Naive thymus-derived CD8-positive, alpha-beta T cell (primary cell): Measurements from ENCODE around the gene SLC16A2. TPM values are rescaled to one million over a fixed set of nuclear protein-coding genes. Genes with fewer than 3 reads are reported as not detected.
A peak's percentile ranks its signal among the peaks of the same experiment; 100 is the strongest.
"Not testable (repeated sequence)": the region's sequence is repeated elsewhere in the genome, so short reads cannot be mapped to it uniquely, and the experiment has no call there.

Experiments used
- ATAC-seq, 2 donors: fragments of 150-1000 bp; cut with Tn5 transposase in 1 of 2; sonication (Bioruptor Pico), chemical (Tn5 transposase) in 1 of 2; 1 replicate in 1 of 2; 2 replicates in 1 of 2; pipeline ENCODE4 v1.10.0; 2021; ENCODE audit warnings: mild to moderate bottlenecking in 2 of 2, moderate library complexity in 2 of 2
- POLR2A ChIA-PET: fragments of 350-600 bp; sonication (Branson Sonifier 250); formaldehyde crosslinking; loops from one replicate; lab custom pipeline; 2021; ENCODE audit warnings: antibody characterized with exemption; lab: Charles Lee
- DNase-seq, 10 donors: peaks; one replicate each; pipeline versions ENCODE4 v3.0.0 to v3.0.0-alpha.2; 2020 to 2022
- H3K27ac Mint-ChIP-seq, 10 donors: one replicate each; pipeline ENCODE4 v1.8.0; 2020 to 2022; ENCODE audit warnings: mild to moderate bottlenecking in 10 of 10, mixed read lengths in 10 of 10, moderate library complexity in 4 of 10, inconsistent platforms in 1 of 10
- H3K27me3 Mint-ChIP-seq, 5 donors: one replicate each; pipeline ENCODE4 v1.8.0; 2021 to 2022; ENCODE audit warnings: mixed read lengths in 5 of 5
- H3K36me3 Mint-ChIP-seq, 3 donors: one replicate each; pipeline ENCODE4 v1.8.0; 2020 to 2022; ENCODE audit warnings: mixed read lengths in 3 of 3, mild to moderate bottlenecking in 2 of 3, inconsistent platforms in 1 of 3
- H3K4me1 Mint-ChIP-seq, 4 donors: one replicate each; pipeline ENCODE4 v1.8.0; 2021 to 2022; ENCODE audit warnings: mixed read lengths in 4 of 4
- H3K4me3 Mint-ChIP-seq, 10 donors: one replicate each; pipeline ENCODE4 v1.8.0; 2020 to 2022; ENCODE audit warnings: mild to moderate bottlenecking in 10 of 10, mixed read lengths in 10 of 10, moderate library complexity in 6 of 10, inconsistent platforms in 1 of 10
- H3K9me3 Mint-ChIP-seq, 9 donors: one replicate each; pipeline ENCODE4 v1.8.0; 2020 to 2022; ENCODE audit warnings: mixed read lengths in 9 of 9, mild to moderate bottlenecking in 3 of 9, inconsistent platforms in 1 of 9, moderate library complexity in 1 of 9
- polyA plus RNA-seq, 3 donors: library from polyadenylated mRNA; unstranded; fragments of 300-500 nt; fragmentation: Illumina TruSeq; gene quantifications; one replicate each; pipeline ENCODE4 v1.2.3, GENCODE V29; 2021
- total RNA-seq, 8 experiments: library from RNA in 2 of 8; stranded (reverse) in 2 of 8; gene quantifications; one replicate each; pipeline ENCODE4 v1.2.3 and lab custom pipeline; 2021 to 2026

Gene SLC16A2
- total and polyA plus RNA-seq, 5 experiments from 2014 or later: 0.37 to 0.66 (median 0.56) TPM

GRCh38 chrX:74449322-74449936, 28.1 kb downstream of the SLC16A2 start:
- Mint-ChIP-seq H3K4me1 (peaks cover 0 to 10% (median 9%) of the 10 kb centered on the region in 4 donors), H3K9me3 (no peaks in the 10 kb centered on the region), H3K27me3 (peaks cover 0 to 5% (median 0%) of the 10 kb centered on the region in 5 donors), H3K4me3 (no peak overlapping the region), H3K27ac (peak overlapping the region in 1 of 10 donors; percentile 1), H3K36me3 (no peaks in the 10 kb centered on the region)
- DNase-seq: peak; percentile 1 to 68 (median 23)
- peak; percentile 53 to 57 for ATAC-seq
- POLR2A ChIA-PET: no interaction called here

DNA sequence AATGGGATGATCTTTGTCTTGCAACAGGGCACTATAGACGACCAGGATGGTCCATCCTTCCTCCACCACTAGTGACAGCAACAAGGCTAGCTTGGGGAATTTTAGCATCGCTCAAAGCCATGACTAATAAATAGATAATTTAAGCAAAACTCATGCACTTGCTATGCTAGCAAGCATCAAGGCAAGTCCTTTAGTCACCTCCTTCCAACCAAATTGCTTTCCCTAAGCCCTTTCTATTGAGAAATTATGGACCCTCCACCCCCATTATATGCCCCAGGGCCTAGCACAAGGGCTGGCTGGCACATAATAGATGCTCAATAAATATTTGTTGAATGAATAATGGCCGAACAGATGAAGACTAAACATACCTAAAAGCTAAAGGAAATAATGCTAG, 28.6 kb downstream of the SLC16A2 start:
- DNase-seq (no peak), ATAC-seq (no peak)
- Mint-ChIP-seq H3K9me3 (no peaks in the 10 kb centered on the region), H3K27ac (peak overlapping the region in 1 of 10 donors; percentile 1), H3K4me1 (peaks cover 0 to 10% (median 9%) of the 10 kb centered on the region in 4 donors), H3K36me3 (no peaks in the 10 kb centered on the region), H3K4me3 (no peak overlapping the region), H3K27me3 (peaks cover 0 to 1% (median 0%) of the 10 kb centered on the region in 5 donors)
- POLR2A ChIA-PET: no interaction called here

DNA sequence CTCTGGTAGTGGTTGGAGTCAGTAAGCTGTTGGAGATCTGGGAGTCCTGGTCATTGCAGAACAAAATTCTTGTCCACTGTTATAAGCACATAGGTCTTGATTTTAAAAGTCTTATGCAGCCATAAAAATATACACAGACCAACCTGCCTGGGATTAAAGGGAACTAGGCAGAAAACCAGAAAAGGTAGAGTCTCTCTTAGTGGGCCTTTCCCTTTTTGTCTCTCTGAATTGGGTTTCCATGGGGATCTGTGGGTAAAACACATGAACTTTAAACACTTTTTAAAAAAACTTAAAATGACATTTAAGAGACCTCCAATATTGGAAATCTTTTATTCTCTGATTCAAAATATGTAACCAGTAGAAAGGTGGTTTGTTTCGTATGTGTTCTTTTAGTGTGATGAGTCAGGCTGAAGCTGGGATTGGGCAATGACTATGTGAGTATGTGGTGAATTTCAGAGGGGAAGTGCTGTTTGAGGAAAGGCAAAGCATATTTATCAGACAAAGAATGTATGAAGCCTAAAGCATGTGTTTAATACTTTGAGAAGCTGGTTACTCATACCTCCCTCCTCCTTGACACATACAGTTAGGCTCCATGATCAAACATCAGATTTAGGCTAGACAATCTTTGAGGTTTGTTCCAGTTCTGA, 29.6 kb downstream of the SLC16A2 start:
- POLR2A ChIA-PET: no interaction called here
- Mint-ChIP-seq H3K4me3 (no peak overlapping the region), H3K27me3 (no peaks in the 10 kb centered on the region), H3K4me1 (peaks cover 0 to 10% (median 9%) of the 10 kb centered on the region in 4 donors), H3K9me3 (no peaks in the 10 kb centered on the region), H3K27ac (no peak overlapping the region), H3K36me3 (no peaks in the 10 kb centered on the region)
- DNase-seq: no peak
- ATAC-seq: no peak

- DNase-seq (no peak), ATAC-seq (no peak)
- Mint-ChIP-seq H3K27me3 (no peaks in the 10 kb centered on the region), H3K27ac (no peak overlapping the region), H3K4me1 (peaks cover 0 to 10% (median 9%) of the 10 kb centered on the region in 4 donors), H3K36me3 (no peaks in the 10 kb centered on the region), H3K9me3 (no peaks in the 10 kb centered on the region), H3K4me3 (no peak overlapping the region)
- POLR2A ChIA-PET: no interaction called here
These were observed 30.3 kb downstream of the SLC16A2 start for GRCh38 chrX:74451450-74452198.

DNA sequence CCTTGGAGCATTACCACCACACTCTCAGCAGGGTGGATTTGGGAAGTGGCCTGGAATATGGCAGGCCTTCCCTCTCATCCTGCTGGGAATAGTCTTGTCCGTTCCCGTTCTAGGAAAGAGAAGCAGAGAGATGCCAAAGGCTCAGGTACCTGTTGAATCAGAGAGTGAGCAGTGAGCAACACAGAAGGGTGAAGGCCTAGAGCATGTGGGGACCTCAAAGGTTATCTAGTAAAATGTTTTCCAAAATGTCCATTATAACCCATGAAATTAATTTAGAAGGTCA, 30.8 kb downstream of the SLC16A2 start:
- ATAC-seq (no peak), DNase-seq (no peak)
- POLR2A ChIA-PET: no interaction called here
- H3K4me3 Mint-ChIP-seq: no peak overlapping the region
- H3K4me1 Mint-ChIP-seq: peaks cover 0 to 10% (median 9%) of the 10 kb centered on the region in 4 donors
- no peak overlapping the region for H3K27ac Mint-ChIP-seq
- no peaks in the 10 kb centered on the region for H3K9me3 Mint-ChIP-seq
- no peaks in the 10 kb centered on the region for H3K36me3 Mint-ChIP-seq
- H3K27me3 Mint-ChIP-seq: no peaks in the 10 kb centered on the region

DNA sequence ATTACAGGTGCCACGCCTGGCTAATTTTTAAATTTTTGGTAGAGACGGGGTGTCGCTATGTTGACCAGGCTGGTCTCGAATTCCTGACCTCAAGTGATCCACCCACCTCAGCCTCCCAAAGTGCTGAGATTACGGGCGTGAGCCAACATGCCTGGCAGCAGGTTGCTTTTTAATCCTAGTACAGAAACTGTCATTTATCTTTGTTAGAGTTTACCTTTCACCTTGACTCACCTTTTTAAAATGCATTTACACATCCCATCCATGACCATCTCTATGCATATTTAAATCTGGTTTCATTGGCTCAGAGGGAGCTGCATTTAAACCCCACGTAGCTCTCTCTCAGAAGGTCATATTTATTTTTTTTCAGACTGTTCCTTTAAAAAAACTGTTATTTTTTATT, 31.9 kb downstream of the SLC16A2 start:
- Mint-ChIP-seq H3K27ac (no peak overlapping the region), H3K4me3 (no peak overlapping the region), H3K9me3 (no peaks in the 10 kb centered on the region), H3K27me3 (no peaks in the 10 kb centered on the region), H3K36me3 (no peaks in the 10 kb centered on the region), H3K4me1 (peaks cover 0 to 10% (median 9%) of the 10 kb centered on the region in 4 donors)
- DNase-seq (no peak), ATAC-seq (no peak)
- POLR2A ChIA-PET: no interaction called here

DNA sequence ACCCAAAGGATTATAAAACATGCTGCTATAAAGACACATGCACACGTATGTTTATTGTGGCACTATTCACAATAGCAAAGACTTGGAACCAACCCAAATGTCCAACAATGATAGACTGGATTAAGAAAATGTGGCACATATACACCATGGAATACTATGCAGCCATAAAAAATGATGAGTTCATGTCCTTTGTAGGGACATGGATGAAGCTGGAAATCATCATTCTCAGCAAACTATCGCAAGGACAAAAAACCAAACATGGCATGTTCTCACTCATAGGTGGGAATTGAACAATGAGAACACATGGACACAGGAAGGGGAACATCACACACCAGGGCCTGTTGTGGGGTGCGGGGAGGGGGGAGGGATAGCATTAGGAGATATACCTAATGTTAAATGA, 32.9 kb downstream of the SLC16A2 start:
- not testable (repeated sequence) for H3K4me3 Mint-ChIP-seq, ATAC-seq

GRCh38 chrX:74458736-74459135, 37.4 kb downstream of the SLC16A2 start:
- Mint-ChIP-seq H3K27ac (no peak overlapping the region), H3K4me1 (no peaks in the 10 kb centered on the region)
- ATAC-seq: no peak

More for the DNA sequence above, 32.9 kb downstream of the SLC16A2 start:
- POLR2A ChIA-PET, DNase-seq, H3K27ac Mint-ChIP-seq, H3K36me3 Mint-ChIP-seq, H3K4me1 Mint-ChIP-seq, H3K9me3 Mint-ChIP-seq, H3K27me3 Mint-ChIP-seq: not testable (repeated sequence)

DNA sequence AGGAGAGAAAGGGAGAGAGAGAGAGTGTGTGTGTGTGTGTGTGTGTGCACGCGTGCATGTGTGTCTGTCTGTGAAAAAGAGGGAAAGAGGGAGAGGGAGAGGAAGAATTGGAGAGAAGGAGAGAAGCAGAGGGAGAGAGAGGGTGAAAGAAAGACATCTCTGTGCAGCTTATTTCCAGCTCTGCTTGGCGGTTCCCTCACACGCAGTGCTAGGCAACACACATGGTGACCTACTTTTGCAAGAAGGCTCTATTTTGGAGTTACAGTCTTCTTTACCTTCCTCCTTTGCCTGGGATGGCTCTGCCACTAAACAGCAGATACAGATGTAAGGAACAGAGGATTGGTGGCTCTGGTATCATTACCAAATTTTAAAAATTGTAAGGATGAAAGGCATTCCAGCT, 40.1 kb downstream of the SLC16A2 start:
- Mint-ChIP-seq H3K27me3 (no peaks in the 10 kb centered on the region), H3K4me1 (no peaks in the 10 kb centered on the region), H3K9me3 (no peaks in the 10 kb centered on the region), H3K27ac (no peak overlapping the region), H3K36me3 (no peaks in the 10 kb centered on the region), H3K4me3 (no peak overlapping the region)
- POLR2A ChIA-PET: no interaction called here
- ATAC-seq: no peak
- DNase-seq: no peak

More at GRCh38 chrX:74458736-74459135, 37.4 kb downstream of the SLC16A2 start:
- no peak overlapping the region for H3K4me3 Mint-ChIP-seq
- POLR2A ChIA-PET: no interaction called here
- H3K9me3 Mint-ChIP-seq: no peaks in the 10 kb centered on the region
- DNase-seq: no peak
- H3K36me3 Mint-ChIP-seq: no peaks in the 10 kb centered on the region
- H3K27me3 Mint-ChIP-seq: no peaks in the 10 kb centered on the region

DNA sequence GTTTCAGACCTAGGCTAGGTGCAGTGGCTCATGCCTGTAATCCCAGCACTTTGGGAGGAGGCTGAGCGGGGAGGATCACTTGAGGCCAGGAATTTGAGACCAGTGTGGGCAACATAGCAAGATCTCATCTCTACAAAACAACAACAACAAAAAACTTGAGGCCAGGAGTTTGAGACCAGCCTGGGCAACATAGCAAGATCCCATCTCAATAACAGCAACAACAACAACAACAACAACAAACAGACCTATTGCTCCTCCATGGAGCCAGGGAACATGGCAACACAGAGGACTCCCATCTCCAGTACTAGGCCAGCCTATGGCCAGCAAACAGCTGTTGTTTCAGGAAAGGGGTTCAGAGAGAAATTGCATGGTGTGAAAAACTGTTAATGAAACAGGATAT, 43.4 kb downstream of the SLC16A2 start:
- no peak overlapping the region for H3K27ac Mint-ChIP-seq
- H3K4me3 Mint-ChIP-seq: no peak overlapping the region
- POLR2A ChIA-PET: no interaction called here
- DNase-seq: no peak
- no peaks in the 10 kb centered on the region for H3K27me3 Mint-ChIP-seq
- H3K4me1 Mint-ChIP-seq: no peaks in the 10 kb centered on the region
- ATAC-seq: no peak
- H3K36me3 Mint-ChIP-seq: no peaks in the 10 kb centered on the region
- no peaks in the 10 kb centered on the region for H3K9me3 Mint-ChIP-seq

GRCh38 chrX:74465424-74465823, 44.1 kb downstream of the SLC16A2 start:
- POLR2A ChIA-PET: no interaction called here
- no peaks in the 10 kb centered on the region for H3K9me3 Mint-ChIP-seq
- H3K36me3 Mint-ChIP-seq: no peaks in the 10 kb centered on the region
- no peaks in the 10 kb centered on the region for H3K4me1 Mint-ChIP-seq
- no peak for DNase-seq
- H3K27ac Mint-ChIP-seq: no peak overlapping the region
- H3K4me3 Mint-ChIP-seq: no peak overlapping the region
- ATAC-seq: no peak
- no peaks in the 10 kb centered on the region for H3K27me3 Mint-ChIP-seq

- POLR2A ChIA-PET: no interaction called here
- Mint-ChIP-seq H3K27me3 (no peaks in the 10 kb centered on the region), H3K36me3 (no peaks in the 10 kb centered on the region), H3K9me3 (no peaks in the 10 kb centered on the region), H3K27ac (no peak overlapping the region), H3K4me1 (no peaks in the 10 kb centered on the region), H3K4me3 (no peak overlapping the region)
- ATAC-seq (no peak), DNase-seq (no peak)
These were observed 46.4 kb downstream of the SLC16A2 start for GRCh38 chrX:74467656-74468055.

DNA sequence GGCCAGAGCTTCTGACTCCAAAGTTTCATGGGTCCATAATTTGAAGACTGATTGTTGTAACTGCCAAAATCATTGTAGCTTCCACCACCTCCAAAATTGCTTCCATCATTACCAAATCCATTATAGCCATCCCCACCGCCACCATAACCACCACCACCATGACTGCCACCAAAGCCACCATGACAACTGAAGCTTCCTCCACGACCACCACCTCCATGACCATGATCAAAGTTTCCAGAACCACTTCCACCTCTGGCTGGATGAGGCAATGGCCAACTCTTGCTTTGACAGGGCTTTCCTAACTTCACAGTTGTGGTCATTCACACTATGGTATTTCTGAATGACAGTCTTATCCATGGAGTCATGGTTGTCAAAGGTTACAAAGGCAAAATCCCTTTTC, 51.8 kb downstream of the SLC16A2 start:
- peak overlapping the region in 1 of 10 donors; percentile 31 for H3K27ac Mint-ChIP-seq
- H3K4me1 Mint-ChIP-seq, H3K36me3 Mint-ChIP-seq, H3K9me3 Mint-ChIP-seq, ATAC-seq, DNase-seq, H3K27me3 Mint-ChIP-seq, H3K4me3 Mint-ChIP-seq, POLR2A ChIA-PET: not testable (repeated sequence)
